GM12864 (cell line): ENCODE data around the gene MYO16.
"Not testable (repeated sequence)": the region's sequence is repeated elsewhere in the genome, so short reads cannot be mapped to it uniquely, and the experiment has no call there.

Source experiments
- DNase-seq: peaks from one replicate; pipeline ENCODE4 v3.0.0-alpha.2; 2011; ENCODE audit warnings: low read depth
- H3K4me3 ChIP-seq: 2 replicates; pipeline ENCODE4 v1.5.1; 2011; ENCODE audit warnings: mild to moderate bottlenecking, low read depth, low read length, control low read depth
- TF ChIP-seq, protein P1 (sequence below): IDR thresholded peaks from 2 replicates; pipeline ENCODE4 v1.5.1; 2011; ENCODE audit warnings: low read depth, mild to moderate bottlenecking, moderate library complexity, low read length, control low read depth, inconsistent platforms; ENCODE audit errors: missing control alignments

MYO16 gene

DNA sequence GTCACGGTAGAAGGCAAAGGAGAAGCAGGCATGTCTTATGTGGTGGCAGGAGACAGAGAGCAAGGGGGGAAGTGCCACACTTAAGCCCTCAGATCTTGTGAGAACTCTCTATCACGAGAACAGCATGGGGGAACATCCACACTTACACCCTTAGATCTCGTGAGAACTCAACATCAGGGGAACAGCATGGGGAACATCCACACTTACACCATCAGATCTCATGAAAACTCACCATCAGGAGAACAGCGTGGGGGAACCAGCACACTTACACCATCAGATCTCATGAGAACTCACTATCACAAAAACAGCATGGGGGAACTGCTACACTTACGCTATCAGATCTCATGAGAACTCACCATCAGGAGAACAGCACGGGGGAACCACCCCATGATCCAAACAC lies 445.0 kb downstream of the MYO16 start:
- no peak overlapping the region for H3K4me3 ChIP-seq
- TF ChIP-seq, protein P1, sequence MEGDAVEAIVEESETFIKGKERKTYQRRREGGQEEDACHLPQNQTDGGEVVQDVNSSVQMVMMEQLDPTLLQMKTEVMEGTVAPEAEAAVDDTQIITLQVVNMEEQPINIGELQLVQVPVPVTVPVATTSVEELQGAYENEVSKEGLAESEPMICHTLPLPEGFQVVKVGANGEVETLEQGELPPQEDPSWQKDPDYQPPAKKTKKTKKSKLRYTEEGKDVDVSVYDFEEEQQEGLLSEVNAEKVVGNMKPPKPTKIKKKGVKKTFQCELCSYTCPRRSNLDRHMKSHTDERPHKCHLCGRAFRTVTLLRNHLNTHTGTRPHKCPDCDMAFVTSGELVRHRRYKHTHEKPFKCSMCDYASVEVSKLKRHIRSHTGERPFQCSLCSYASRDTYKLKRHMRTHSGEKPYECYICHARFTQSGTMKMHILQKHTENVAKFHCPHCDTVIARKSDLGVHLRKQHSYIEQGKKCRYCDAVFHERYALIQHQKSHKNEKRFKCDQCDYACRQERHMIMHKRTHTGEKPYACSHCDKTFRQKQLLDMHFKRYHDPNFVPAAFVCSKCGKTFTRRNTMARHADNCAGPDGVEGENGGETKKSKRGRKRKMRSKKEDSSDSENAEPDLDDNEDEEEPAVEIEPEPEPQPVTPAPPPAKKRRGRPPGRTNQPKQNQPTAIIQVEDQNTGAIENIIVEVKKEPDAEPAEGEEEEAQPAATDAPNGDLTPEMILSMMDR: no peak
- DNase-seq: no peak

DNA sequence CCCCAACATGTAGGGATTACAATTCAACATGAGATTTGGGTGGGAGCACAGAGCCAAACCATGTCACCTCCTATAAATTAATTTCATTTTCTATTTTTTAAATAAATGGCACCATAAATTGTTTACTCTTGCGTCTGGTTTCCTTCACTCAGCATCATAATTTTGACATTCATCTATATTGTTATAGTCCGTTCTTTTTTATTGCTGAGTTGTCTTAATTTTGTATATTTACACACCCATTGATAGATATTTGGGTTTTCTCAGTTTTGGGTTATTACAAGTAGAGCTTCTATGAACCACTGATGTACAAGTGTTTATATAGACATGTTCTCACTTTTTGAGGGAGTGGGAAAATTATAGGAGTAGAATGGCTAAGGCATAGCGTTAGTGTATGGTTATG lies 445.4 kb downstream of the MYO16 start:
- no peak for DNase-seq
- TF ChIP-seq, protein P1: no peak

DNA sequence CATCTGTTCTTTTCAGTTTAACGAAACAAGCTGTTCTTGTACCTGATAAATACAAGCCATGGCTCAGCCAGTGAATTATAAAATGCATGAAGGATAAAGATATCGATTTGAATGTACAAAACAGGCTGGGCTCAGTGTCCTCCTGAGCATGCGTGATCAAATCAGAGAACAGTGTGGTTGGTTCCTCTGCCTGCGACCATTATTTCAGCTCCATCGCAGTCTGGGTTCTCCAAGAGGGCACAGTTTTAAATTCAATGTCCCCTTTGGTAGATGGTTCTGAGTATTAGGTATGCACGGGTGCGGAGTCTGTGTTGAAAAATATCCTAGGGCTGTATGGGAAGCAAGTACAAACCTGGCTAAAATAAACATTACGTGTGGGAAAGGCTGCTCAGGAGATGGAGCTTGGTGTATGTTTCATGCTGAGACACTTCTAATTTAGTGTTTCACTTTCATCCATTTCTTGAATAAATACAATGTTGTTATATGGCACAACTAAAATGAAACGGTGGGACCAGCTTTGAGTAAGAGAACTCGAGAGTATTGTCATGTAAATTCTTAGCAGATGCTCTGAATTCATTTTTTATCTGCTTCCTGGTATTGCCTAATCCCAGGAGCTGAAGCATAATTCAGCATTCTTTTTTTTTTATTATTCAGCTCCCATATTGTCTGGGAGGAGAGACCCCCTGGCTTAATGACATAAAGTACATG lies 458.7 kb downstream of the MYO16 start:
- H3K4me3 ChIP-seq: no peak overlapping the region
- DNase-seq: no peak
- TF ChIP-seq, protein P1: no peak

More for the DNA sequence above, 445.4 kb downstream of the MYO16 start:
- no peak overlapping the region for H3K4me3 ChIP-seq

DNA sequence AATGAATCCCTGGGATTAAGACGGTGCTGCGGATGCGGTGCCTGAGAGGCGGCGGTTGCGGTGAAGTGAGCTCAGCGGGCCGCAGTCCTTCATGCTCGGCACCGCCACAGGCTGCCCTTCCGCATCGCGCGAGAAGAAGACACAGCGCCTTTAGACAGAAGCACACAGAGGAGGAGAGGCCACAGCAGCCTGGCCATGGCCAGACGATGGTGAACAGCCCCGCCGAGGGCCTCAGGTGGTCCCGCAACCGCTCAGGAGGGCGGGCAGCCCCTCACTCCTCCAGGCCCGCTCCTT lies 459.2 kb downstream of the MYO16 start:
- TF ChIP-seq, protein P1: no peak
- no peak overlapping the region for H3K4me3 ChIP-seq
- DNase-seq: no peak

DNA sequence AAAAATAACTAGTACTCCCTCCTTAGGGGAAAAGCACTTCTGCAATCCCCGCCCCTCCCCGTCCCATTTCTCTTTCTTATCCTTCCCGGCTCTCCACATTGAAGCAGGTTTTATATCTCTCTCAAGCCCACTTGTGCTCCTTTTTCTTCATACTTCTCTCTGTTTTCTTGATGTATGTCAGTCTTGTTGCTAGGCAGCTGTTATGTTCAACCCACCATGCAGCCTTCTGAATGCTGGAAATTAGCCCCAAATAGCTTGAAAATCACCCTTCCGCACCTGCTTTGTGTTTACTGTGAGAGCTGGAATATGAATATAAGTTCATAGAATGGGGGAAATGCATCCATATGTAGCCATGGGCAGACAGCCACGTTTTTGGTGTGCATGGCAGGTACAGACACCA lies 461.4 kb downstream of the MYO16 start:
- no peak overlapping the region for H3K4me3 ChIP-seq
- TF ChIP-seq, protein P1: no peak
- DNase-seq: no peak

DNA sequence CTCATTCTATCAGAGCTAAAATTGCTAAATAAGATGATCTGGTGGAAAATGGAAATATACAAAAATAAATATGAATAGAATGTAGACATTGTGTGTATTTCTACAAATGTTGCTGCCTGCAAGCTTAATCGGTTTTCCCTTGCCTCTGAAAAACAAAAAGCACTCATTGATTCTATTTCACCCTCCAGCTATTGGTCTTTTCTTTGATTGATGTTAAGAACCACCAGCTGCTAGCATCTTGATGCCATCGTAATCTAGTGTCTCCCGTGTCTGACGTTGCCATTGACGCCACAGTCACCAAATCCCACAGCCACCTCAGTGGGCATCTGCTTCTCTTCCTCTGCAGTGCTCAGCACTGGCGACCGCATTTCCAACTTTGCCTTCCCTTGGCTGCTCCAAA lies 461.8 kb downstream of the MYO16 start:
- TF ChIP-seq, protein P1: no peak
- H3K4me3 ChIP-seq: no peak overlapping the region
- DNase-seq: no peak

DNA sequence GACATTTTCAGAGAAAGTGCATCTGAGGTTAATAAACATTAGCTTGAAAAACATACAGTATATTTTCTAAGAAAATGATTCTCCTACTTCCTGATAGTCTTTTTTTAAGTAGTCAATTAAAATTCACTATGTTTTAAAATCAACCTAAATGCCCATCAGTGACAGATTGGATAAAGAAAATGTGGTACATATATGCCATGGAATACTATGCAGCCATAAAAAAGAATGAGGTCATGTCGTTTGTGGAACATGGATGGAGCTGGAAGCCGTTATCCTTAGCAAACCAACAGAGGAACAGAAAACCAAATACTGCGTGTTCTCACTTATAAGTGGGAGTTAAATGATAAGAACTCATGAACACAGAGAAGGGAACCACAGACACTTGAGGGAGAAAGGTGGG lies 462.8 kb downstream of the MYO16 start:
- DNase-seq, H3K4me3 ChIP-seq: not testable (repeated sequence)
